Ovary (tissue), 3 donors: Measurements from ENCODE around the gene PYGB.

Experiments used
- EP300 ChIP-seq: sonication (generic); formaldehyde crosslinking; IDR thresholded peaks from one replicate; pipeline ENCODE4 v1.6.1; 2017; ENCODE audit warnings: antibody characterized with exemption
- POLR2A ChIP-seq: fragments of 450-650 bp; IDR thresholded peaks from one replicate; pipeline ENCODE4 v1.6.1; 2017; ENCODE audit warnings: antibody characterized with exemption, mild to moderate bottlenecking, moderate library complexity
- TF ChIP-seq, protein P1 (sequence below), 3 donors: fragments of 450-650 bp in 2 of 3; fragments of 200-600 bp in 1 of 3; IDR thresholded peaks; one replicate each; pipeline versions ENCODE4 v1.5.1 to v1.8.0; 2016 to 2022; ENCODE audit warnings: antibody characterized with exemption in 3 of 3, mild to moderate bottlenecking in 1 of 3
- donor health status: DM: no; HTN: no; CAD: no.

DNA sequence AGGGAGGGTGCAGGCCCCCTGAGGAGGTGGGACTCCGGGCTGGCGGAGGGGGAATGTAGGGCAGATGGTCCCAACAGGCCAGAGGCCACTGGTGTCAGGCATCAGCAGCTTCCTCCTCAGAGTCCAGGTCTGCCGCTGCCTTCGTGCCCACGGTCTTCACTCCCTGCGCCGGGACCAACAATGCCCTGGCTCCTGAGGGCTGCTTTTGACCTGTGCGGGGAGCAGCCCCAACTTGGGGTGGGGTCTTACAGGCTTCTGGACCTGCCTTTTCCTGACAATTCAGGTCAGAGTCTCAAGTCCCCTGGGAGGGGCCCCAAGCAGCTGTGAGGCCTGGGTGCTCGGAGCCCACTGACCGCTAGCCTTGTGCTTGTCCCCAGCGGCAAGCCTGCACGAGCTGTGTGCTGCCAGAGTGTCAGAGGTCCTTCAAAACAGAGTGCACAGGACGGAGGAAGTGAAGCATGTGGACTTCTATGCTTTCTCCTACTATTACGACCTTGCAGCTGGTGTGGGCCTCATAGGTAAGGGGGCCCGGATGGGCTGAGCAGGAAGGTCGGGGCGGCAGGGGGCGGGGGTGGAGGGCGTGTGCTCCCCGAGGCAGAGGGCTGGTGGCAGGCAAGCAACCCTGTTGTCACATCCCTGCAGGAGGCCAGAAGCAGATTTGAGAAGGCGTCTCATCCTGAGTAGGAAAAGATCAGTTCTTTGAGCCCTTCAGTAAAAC is 25.3 kb upstream of the PYGB start:
- TF ChIP-seq, protein P1, sequence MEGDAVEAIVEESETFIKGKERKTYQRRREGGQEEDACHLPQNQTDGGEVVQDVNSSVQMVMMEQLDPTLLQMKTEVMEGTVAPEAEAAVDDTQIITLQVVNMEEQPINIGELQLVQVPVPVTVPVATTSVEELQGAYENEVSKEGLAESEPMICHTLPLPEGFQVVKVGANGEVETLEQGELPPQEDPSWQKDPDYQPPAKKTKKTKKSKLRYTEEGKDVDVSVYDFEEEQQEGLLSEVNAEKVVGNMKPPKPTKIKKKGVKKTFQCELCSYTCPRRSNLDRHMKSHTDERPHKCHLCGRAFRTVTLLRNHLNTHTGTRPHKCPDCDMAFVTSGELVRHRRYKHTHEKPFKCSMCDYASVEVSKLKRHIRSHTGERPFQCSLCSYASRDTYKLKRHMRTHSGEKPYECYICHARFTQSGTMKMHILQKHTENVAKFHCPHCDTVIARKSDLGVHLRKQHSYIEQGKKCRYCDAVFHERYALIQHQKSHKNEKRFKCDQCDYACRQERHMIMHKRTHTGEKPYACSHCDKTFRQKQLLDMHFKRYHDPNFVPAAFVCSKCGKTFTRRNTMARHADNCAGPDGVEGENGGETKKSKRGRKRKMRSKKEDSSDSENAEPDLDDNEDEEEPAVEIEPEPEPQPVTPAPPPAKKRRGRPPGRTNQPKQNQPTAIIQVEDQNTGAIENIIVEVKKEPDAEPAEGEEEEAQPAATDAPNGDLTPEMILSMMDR (IDR thresholded peaks at IDR 0.05) = no peak
- no peak for TF ChIP-seq EP300
- no peak for TF ChIP-seq POLR2A
